HEK293T (cell line): ENCODE measurements around the gene EFCC1.

Experiments used
- ARNT ChIP-seq: fragments of 450-650 bp; IDR thresholded peaks from 2 replicates; pipeline ENCODE4 v1.6.1; 2017; ENCODE audit warnings: mild to moderate bottlenecking
- BHLHE40 ChIP-seq: fragments of 450-650 bp; IDR thresholded peaks from 2 replicates; pipeline ENCODE4 v1.6.1; 2016; ENCODE audit warnings: mild to moderate bottlenecking, moderate library complexity, borderline replicate concordance
- CTBP1 ChIP-seq: fragments of 450-650 bp; IDR thresholded peaks from 2 replicates; pipeline ENCODE4 v1.6.1; 2016; ENCODE audit warnings: borderline replicate concordance
- ELF4 ChIP-seq: fragments of 450-650 bp; IDR thresholded peaks from 2 replicates; pipeline ENCODE4 v1.6.1; 2017; ENCODE audit warnings: antibody characterized with exemption
- FOXA1 ChIP-seq: fragments of 450-650 bp; IDR thresholded peaks from 2 replicates; pipeline ENCODE4 v1.6.1; 2016; ENCODE audit warnings: mild to moderate bottlenecking
- FOXK2 ChIP-seq: fragments of 450-650 bp; IDR thresholded peaks from 2 replicates; pipeline ENCODE4 v1.6.1; 2016; ENCODE audit warnings: mild to moderate bottlenecking
- L3MBTL2 ChIP-seq: fragments of 450-650 bp; conservative IDR thresholded peaks from 2 replicates; pipeline ENCODE4 v1.6.1; 2016; ENCODE audit warnings: mild to moderate bottlenecking
- NFRKB ChIP-seq: fragments of 450-650 bp; IDR thresholded peaks from 2 replicates; pipeline ENCODE4 v1.6.1; 2016; ENCODE audit warnings: mild to moderate bottlenecking, moderate library complexity
- SP1 ChIP-seq: fragments of 450-650 bp; IDR thresholded peaks from 2 replicates; pipeline ENCODE4 v1.6.1; 2017
- SUZ12 ChIP-seq: fragments of 450-650 bp; IDR thresholded peaks from 2 replicates; pipeline ENCODE4 v1.6.1; 2016; ENCODE audit warnings: mild to moderate bottlenecking
- TARDBP ChIP-seq: fragments of 450-650 bp; IDR thresholded peaks from 2 replicates; pipeline ENCODE4 v1.6.1; 2016

DNA sequence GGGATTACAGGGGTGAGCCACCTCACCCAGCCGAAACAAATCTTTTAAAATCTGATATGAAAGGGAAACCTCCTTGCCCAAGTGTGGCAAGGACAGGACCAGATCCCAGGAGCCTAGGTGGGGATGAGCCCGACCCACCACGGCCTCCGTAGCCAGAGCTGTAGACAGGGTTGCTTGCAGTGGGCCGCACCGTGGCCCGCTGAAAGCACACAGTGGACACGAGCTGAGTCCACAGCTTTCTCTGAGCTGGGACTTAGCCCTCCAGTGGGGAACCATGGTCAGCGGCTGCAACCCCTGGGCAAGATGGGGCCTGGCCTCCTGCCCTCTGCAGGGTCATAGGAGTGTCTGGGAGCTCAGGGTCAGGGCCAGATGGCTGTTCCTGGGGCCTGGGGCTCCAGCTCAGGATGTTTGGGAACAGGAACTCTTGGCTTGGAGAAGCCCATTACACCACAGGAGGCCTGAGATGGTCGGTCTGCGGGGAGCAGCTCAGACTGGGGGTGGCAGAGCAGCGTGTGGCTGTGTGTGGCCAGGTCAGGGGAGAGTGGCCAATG is 84.1 kb downstream of the EFCC1 start:
- no peak for TF ChIP-seq CTBP1
- TF ChIP-seq ARNT: no peak
- no peak for TF ChIP-seq FOXK2
- no peak for TF ChIP-seq L3MBTL2
- no peak for TF ChIP-seq FOXA1
- TF ChIP-seq SUZ12: no peak
- TF ChIP-seq SP1: no peak
- TF ChIP-seq BHLHE40: no peak
- no peak for TF ChIP-seq TARDBP
- TF ChIP-seq ELF4: no peak
- TF ChIP-seq NFRKB: no peak
